HCT116 (cell line): ENCODE measurements around the gene SET.

ENCODE experiments used
- ZNF274 ChIP-seq: fragments of 200-500 bp; sonication (Bioruptor generic); IDR thresholded peaks from 2 replicates; pipeline ENCODE4 v1.6.1; 2014; ENCODE audit warnings: mild to moderate bottlenecking, low read depth, low read length, inconsistent platforms
- TF ChIP-seq, protein P1 (sequence below): IDR thresholded peaks from 2 replicates; pipeline ENCODE4 v1.6.1; 2011; ENCODE audit warnings: mild to moderate bottlenecking, low read length, moderate library complexity; ENCODE audit not compliant: insufficient replicate concordance; ENCODE audit errors: extremely low read depth
- TF ChIP-seq, protein P2 (sequence below), 3 experiments: fragments of 200-600 bp in 1 of 3; sonication (generic) in 1 of 3; IDR thresholded peaks in 2 of 3; conservative IDR thresholded peaks in 1 of 3; 2 replicates each; pipeline ENCODE4 v1.5.1; 2012 to 2017; ENCODE audit warnings: low read depth in 2 of 3, low read length in 2 of 3, antibody characterized with exemption in 1 of 3, borderline replicate concordance in 1 of 3, control low read depth in 1 of 3, mild to moderate bottlenecking in 1 of 3, mixed read lengths in 1 of 3, mixed run types in 1 of 3, moderate library complexity in 1 of 3; ENCODE audit not compliant: insufficient read depth in 1 of 3
- TF ChIP-seq, protein P3 (sequence below): IDR thresholded peaks from 2 replicates; pipeline ENCODE4 v1.6.1; 2012; ENCODE audit warnings: low read depth

DNA sequence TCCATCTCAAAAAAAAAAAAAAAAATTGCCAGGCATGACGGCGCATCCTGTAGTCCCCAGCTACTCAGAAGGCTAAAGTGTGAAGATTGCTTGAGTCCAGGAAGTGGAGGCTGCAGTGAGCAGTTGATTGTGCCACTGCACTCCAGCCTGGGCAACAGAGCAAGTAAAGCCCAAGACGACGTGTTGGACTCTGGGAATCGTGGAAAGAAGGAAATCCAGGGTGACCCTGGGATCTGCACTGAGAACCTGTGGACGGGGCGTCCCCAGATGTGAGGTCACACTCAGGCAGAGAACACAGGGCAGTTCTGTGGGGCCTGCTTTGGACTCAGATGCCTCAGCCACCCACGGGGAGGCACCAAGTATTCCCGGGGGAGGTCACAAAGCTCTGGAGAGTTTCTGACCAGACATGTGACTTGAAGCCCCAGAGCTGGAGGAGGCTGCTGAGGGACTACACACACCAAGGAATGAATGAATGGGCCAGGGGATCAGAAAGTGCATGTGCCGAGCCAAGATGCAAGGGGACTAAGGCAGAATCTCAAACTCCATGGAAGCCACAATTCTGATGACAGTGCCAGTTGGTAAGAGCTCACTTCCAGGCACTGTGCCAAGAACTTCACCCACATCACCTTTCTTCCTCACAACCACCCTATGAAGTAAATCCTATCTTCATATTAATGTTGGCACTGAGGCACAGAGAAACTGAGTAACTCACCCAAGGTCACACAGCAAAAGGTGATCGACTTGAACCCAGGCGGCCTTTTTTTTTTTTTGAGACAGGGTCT is 45.3 kb upstream of the SET start:
- TF ChIP-seq, protein P1, sequence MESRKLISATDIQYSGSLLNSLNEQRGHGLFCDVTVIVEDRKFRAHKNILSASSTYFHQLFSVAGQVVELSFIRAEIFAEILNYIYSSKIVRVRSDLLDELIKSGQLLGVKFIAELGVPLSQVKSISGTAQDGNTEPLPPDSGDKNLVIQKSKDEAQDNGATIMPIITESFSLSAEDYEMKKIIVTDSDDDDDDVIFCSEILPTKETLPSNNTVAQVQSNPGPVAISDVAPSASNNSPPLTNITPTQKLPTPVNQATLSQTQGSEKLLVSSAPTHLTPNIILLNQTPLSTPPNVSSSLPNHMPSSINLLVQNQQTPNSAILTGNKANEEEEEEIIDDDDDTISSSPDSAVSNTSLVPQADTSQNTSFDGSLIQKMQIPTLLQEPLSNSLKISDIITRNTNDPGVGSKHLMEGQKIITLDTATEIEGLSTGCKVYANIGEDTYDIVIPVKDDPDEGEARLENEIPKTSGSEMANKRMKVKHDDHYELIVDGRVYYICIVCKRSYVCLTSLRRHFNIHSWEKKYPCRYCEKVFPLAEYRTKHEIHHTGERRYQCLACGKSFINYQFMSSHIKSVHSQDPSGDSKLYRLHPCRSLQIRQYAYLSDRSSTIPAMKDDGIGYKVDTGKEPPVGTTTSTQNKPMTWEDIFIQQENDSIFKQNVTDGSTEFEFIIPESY: no peak
- TF ChIP-seq, protein P2, sequence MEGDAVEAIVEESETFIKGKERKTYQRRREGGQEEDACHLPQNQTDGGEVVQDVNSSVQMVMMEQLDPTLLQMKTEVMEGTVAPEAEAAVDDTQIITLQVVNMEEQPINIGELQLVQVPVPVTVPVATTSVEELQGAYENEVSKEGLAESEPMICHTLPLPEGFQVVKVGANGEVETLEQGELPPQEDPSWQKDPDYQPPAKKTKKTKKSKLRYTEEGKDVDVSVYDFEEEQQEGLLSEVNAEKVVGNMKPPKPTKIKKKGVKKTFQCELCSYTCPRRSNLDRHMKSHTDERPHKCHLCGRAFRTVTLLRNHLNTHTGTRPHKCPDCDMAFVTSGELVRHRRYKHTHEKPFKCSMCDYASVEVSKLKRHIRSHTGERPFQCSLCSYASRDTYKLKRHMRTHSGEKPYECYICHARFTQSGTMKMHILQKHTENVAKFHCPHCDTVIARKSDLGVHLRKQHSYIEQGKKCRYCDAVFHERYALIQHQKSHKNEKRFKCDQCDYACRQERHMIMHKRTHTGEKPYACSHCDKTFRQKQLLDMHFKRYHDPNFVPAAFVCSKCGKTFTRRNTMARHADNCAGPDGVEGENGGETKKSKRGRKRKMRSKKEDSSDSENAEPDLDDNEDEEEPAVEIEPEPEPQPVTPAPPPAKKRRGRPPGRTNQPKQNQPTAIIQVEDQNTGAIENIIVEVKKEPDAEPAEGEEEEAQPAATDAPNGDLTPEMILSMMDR (IDR thresholded peaks at IDR 0.05 in 2 of 3, conservative IDR thresholded peaks at IDR 0.05 in 1 of 3; ENCODE audit: borderline replicate concordance in 1 of 3, insufficient read depth in 1 of 3, low read depth in 2 of 3, low read length in 2 of 3): no peak
- TF ChIP-seq ZNF274: no peak
- TF ChIP-seq, protein P3, sequence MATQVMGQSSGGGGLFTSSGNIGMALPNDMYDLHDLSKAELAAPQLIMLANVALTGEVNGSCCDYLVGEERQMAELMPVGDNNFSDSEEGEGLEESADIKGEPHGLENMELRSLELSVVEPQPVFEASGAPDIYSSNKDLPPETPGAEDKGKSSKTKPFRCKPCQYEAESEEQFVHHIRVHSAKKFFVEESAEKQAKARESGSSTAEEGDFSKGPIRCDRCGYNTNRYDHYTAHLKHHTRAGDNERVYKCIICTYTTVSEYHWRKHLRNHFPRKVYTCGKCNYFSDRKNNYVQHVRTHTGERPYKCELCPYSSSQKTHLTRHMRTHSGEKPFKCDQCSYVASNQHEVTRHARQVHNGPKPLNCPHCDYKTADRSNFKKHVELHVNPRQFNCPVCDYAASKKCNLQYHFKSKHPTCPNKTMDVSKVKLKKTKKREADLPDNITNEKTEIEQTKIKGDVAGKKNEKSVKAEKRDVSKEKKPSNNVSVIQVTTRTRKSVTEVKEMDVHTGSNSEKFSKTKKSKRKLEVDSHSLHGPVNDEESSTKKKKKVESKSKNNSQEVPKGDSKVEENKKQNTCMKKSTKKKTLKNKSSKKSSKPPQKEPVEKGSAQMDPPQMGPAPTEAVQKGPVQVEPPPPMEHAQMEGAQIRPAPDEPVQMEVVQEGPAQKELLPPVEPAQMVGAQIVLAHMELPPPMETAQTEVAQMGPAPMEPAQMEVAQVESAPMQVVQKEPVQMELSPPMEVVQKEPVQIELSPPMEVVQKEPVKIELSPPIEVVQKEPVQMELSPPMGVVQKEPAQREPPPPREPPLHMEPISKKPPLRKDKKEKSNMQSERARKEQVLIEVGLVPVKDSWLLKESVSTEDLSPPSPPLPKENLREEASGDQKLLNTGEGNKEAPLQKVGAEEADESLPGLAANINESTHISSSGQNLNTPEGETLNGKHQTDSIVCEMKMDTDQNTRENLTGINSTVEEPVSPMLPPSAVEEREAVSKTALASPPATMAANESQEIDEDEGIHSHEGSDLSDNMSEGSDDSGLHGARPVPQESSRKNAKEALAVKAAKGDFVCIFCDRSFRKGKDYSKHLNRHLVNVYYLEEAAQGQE: no peak
